KG1 (cell line): ENCODE results near the gene RITA1.
A peak's percentile ranks its signal among the peaks of the same experiment; 100 is the strongest.
"Not testable (repeated sequence)": the region's sequence is repeated elsewhere in the genome, so short reads cannot be mapped to it uniquely, and the experiment has no call there.

Experiments
- DNase-seq: peaks from one replicate; lab custom pipeline; 2025; lab: John Stamatoyannopoulos, UW

The RITA1 gene

DNA sequence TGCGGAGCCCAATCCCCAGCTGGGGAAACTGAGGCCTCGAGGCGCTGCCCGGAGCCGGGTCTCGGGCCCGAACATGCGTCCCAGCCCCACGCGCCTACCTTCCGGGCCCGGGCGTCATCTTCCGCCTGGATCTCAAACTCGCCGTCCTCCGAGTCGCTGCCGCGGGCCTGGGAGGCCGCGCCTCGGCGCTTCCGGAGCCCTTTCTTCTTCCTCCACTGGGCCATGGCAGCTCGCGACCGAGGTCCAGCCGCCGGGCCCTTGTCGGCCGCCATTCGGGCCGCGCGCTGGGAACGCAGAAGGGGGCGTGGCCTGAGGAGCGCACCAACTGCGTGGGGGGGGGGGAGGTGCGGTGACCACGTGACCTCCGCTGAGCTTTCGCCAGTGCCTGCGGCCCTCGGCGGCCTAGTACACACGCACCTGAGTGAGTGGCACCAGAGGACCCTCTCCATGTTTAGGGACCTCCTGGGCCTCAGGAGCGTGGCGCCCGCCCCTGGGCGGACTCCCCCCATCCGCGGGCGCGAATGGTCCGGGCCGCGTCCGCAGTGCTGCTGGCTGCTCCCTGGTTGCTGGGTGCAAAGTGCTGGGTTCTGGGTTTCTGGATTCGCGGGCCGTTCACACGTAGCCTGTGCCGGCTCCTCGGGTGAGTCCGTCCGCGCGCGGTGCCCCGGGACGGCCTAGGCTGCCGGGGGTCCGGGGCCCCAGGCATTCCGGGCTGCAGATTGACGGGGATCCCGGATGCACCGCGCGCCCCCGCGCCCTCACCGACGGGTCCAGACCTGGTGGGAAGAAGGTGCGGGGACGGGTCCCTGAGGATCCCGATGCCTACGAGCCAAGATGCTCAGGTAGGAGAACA lies at the start of gene RITA1, which contains the start of gene DDX54:
Gene RITA1 (plus strand): TSS at position 542 of the 853 bp plus-strand sequence. CDS start 1,026 bp downstream, outside the sequence.
Gene DDX54 (minus strand): TSS at position 299 of the 853 bp plus-strand sequence. CDS start 27 bp downstream, at position 272.
- DNase-seq, result peak; percentile 75

- DNase-seq, result no peak
These were observed 49.2 kb upstream of the RITA1 start for GRCh38 chr12:113136128-113136989.

- DNase-seq, result no peak
These were observed 48.5 kb upstream of the RITA1 start for GRCh38 chr12:113136990-113137511.

- no peak for DNase-seq
These were observed 47.4 kb upstream of the RITA1 start for GRCh38 chr12:113137861-113138783.

DNA sequence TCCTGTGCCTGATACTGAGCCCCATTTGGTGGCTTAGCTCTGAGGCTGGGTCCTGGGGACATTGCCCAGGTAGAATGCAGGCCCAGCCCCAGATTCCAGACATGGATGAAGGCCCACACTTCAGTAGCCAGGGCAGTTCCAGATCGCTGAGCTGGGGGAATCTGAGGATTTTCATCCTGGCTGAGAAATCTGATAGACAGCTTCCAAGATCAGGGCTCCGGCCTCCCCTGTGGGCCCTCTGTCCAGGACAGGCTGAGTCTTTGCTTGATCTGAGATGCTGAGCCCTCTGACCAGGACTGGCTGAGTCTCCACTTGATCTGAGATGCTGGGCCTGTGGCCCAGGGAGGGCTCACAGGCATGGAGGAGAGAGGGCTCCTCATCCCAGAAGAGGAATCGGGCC lies 46.7 kb upstream of the RITA1 start:
- no peak for DNase-seq

DNA sequence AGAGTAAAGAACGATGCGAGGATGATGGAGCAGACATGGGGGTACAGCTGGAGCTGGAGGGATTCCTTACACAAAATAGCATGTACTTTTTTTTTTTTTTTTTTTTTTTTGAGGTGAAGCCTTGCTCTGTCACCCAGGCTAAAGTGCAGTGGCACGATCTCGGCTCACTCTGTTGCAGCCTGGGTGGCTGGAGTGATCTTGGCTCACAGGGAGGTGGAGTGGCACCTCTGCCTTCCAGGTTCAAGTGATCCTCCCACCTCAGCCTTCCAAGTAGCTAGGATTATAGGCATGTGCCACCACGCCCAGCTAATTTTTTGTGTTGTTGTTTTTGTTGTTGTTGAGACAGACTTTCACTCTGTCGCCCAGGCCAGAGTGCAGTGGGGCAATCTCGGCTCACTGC lies 44.8 kb upstream of the RITA1 start:
- DNase-seq, result no peak

DNA sequence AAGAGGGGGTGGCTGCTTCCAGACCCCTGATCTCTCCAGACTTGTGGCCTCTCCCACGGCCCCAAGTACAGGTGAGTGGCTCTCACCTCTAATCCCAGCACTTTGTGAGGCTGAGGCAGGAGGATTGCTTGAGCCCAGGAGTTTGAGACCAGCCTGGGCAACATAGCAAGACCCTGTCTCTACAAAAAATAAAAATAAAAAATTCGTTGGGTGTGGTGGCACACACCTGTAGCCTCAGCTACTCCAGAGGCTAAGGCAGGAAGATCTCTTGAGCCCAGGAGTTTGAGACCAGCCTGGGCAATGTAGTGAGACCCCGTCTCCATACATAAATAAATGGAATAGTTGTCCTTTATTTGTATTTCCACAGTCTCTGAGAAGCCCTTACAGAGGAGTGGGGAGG lies 43.8 kb upstream of the RITA1 start:
- not testable (repeated sequence) for DNase-seq

DNA sequence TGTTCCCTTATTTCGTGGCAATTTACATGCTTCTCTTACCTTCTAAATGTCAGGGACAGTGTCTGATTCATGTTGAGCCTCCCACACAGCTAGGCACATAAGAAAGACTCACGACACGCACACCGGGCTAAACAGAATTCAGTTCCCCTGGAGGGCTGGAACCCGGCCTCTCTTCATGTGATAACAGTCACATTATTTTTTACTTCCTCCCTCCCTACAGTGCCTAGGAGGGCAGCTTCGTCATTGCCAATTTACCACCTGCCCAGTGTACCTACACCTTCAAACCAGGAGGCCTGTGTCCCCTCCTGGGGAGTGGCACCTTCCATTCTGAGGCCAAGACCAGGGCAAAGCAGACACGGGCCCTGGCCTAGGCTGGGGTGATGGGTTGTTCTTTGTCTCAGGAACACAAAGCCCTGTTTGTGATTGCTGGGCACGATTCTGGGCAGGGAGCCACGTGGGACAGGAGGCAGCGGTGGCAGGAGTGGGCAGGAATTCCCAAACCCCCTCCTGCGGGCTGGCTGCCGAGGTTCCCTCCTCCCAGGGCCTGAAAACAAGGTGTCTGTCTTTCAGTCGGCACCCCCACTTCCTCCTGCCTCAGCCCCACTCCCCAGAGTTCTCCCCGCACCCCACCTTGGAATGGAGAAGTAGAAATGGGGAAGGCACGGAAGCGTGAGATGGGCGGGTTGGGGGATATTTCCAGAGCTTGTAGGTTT lies 43.2 kb upstream of the RITA1 start:
- DNase-seq, result no peak

DNA sequence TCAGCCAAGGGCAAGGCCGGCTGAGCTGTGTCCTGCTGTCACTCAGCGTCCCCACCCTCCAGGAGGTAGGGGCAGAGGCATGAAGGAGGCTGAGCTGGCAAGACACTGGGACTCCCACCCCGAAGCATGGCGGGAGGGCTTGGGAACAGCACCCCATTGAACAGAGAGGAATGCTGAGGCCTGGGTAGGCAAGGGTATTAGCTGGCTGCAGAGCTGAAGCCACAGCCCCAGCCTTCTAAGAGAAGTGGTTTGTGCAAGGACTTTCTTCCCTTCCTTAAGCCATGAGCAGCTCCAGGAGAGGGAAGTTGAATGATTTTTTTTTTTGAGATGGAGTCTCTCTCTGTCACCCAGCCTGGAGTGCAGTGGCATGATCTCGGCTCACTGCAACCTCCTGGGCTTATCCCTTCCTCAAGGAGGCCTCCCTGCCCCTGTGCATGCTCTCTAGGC lies 42.6 kb upstream of the RITA1 start:
- no peak for DNase-seq

DNA sequence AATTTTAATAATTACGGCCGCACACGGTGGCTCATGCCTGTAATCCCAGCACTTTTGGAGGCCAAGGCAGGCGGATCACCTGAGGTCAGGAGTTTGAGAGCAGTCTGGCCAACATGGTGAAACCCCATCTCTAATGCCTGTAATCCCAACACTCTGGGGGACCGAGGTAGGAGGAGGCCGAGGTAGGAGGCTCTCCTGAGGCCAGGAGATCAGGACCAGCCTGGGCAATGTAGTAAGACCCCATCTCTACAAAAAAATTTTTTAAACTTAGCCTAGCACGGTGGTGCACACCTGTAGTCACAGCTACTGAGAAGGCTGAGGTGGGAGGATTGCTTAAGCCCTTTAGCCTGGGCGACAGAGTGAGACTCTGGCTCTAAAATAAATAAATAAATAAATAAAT lies 41.6 kb upstream of the RITA1 start:
- no peak for DNase-seq

DNA sequence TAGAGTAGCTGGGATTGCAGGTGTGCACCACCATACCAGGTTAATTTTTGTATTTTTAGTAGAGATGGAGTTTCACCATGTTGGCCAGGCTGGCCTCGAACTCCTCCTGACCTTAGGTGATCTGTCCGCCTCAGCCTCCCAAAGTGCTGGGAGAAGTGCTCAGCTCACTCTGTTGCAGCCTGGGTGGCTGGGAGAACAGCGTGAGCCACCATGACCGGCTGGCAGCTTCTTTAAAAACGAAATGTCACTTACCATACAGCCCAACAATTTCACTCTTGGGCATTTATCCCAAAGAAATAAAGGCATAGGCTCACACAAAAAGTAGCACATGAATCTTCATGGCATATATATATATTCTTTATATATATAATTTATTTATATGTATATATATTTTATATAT lies 40.7 kb upstream of the RITA1 start:
- DNase-seq, result no peak

DNA sequence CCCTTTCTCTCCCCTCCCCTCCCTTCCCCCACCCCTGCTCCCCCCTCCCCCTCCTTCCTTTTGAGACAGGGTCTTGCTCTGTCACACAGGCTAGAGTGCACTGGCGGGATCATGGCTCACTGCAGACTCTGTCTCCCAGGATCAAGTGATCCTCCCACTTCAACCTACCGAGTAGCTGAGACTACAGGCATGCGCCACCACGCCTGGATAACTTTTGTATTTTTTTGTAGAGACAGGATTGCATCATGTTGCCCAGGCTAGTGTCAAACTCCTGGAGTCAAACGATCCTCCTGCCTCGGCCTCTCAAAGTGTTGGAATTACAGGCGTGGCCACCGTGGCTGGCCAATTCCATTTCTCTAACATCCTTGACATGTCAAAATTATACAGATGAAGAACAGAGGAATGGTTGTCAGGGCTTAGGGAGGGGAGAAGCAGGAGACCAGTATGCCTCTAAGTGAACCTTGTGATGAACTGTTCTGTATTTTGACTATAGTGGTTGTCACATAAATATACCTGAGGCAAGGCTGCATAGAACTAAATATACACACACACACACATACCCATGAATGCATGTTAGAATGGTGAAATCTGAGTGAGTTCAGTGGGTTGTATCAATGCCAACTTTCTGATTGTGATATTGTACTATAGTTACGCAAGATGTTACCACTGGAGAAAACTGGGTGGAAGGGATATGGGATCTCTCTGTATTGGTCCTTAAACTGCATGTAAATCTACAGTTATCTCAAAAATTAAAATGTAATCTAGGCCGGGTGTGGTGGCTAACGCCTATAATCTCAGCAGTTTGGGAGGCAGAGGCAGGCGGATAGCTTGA lies 39.6 kb upstream of the RITA1 start:
- DNase-seq, result no peak

GRCh38 chr12:113146999-113147398 lies 38.5 kb upstream of the RITA1 start:
- no peak for DNase-seq

- no peak for DNase-seq
These were observed 36.0 kb upstream of the RITA1 start, which contains the start of gene CFAP73 for GRCh38 chr12:113149361-113150150. Gene CFAP73 (plus strand): TSS chr12:113149724. CDS start chr12:113149858, 134 bp downstream.

- DNase-seq, result no peak
These were observed 33.9 kb upstream of the RITA1 start for GRCh38 chr12:113151655-113152054.

DNA sequence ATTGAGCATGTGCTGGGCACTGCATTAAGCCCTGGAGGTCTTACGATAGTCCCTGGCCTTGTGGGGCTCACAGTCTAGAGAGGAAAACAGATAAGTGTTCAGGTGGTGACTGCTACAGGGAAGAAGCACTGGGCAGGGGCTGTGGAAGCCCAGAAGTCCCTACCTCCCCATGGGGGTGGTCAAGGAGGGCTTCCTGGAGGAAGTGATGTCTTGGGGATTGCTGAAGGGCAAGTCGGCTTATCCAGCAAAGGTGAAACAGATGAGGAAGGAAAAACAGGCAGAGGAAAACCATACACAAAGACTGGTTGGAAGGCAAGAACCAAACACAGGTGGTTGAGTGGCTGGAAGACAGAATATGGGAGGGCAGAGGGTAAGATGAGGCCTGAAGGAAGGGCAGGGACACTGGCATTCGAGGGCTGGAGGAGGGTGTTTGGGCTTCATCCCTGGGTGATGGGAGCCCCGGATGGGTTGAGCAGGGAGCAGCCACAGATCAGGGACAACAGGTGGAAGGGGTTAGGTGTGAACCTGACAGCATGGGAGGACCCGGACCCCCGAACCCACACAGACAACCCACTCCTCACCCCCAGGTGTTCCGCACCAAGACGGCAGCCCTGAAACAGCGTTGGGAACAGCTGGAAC lies 33.2 kb upstream of the RITA1 start:
- DNase-seq, result no peak

DNA sequence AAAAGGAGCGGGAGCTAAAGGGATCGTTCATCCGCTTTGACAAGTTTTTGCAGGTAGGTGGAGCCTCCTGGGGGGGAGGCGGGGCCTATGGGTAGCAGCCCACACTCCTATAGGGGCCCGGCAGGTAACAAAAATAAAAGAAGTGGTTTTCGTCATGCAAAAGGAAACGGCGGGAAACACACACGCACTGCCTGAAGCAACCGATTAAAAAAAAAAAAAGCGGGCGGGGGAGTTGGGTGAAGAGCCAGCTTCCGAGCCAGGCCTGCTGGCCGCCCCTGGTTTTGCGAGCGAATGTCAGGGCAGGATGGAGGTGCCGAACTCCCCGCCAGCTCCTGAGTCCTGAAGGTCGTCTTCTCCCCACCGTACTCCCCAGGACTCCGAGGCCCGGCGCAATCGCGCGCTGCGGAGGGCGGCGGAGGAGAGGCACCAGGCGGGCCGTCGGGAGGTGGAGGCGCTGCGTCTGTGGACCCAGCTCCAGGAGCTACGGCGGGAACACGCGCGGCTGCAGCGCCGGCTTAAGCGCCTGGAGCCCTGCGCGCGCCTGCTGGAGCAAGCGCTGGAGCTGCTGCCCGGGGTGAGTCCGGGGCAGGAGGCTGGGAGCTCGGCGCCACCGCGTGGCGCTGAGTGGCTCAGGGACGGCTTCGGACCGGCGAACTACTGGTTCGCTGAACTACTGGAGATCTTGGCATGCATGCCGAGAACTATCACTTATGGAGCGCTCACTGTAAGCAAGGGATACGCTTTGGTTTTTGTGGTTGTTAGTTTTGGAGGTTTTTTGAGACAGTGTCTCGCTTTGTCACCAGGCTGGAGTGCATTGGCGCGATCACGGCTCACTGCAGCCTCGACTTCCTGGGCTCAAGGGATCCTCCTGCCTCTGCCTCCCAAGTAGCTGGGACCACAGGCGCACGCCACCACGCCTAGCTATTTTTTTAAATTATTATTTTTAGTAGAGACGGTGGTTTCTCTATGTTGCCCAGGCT lies 32.4 kb upstream of the RITA1 start:
- DNase-seq, result peak; percentile 65
